Lung (tissue), 12 donors: ENCODE data around the gene NRXN2. TPM values are rescaled to one million over a fixed set of nuclear protein-coding genes. Genes with fewer than 3 reads are reported as not detected.
A peak's percentile ranks its signal among the peaks of the same experiment; 100 is the strongest.

Experiments used
- ATAC-seq: fragments of 200-7000 bp; cut with Tn5 transposase; one replicate; pipeline ENCODE4 v1.9.1; 2020; ENCODE audit warnings: moderate number of reproducible peaks; ENCODE audit not compliant: insufficient read depth, low FRiP score
- DNase-seq, 3 donors: peaks; one replicate each; pipeline ENCODE4 v3.0.0-alpha.2; 2013 to 2017
- H3K27ac ChIP-seq, 2 donors: one replicate each; pipeline ENCODE4 v1.5.1; 2013; ENCODE audit warnings: mild to moderate bottlenecking in 2 of 2, moderate library complexity in 2 of 2, control low read depth in 1 of 2, inconsistent platforms in 1 of 2, low read depth in 1 of 2, low read length in 1 of 2
- H3K27me3 ChIP-seq, 3 donors: one replicate each; pipeline ENCODE4 v1.5.1; 2013; ENCODE audit warnings: low read length in 2 of 3; ENCODE audit not compliant: control insufficient read depth in 3 of 3, insufficient read depth in 3 of 3
- H3K36me3 ChIP-seq, 4 donors: one replicate each; pipeline ENCODE4 v1.5.1; 2013; ENCODE audit warnings: low read length in 4 of 4, mild to moderate bottlenecking in 1 of 4, moderate library complexity in 1 of 4; ENCODE audit not compliant: control insufficient read depth in 4 of 4, insufficient read depth in 4 of 4
- H3K4me1 ChIP-seq, 5 donors: one replicate each; pipeline ENCODE4 v1.5.1; 2013; ENCODE audit warnings: low read length in 5 of 5, mild to moderate bottlenecking in 2 of 5, moderate library complexity in 1 of 5; ENCODE audit not compliant: control insufficient read depth in 5 of 5, insufficient read depth in 5 of 5
- H3K4me3 ChIP-seq: one replicate; pipeline ENCODE4 v1.5.1; 2013; ENCODE audit warnings: mild to moderate bottlenecking, control low read depth, moderate library complexity
- H3K9ac ChIP-seq, 2 donors: one replicate each; pipeline ENCODE4 v1.5.1; 2013; ENCODE audit warnings: low read length in 2 of 2, control low read depth in 1 of 2; ENCODE audit not compliant: insufficient read depth in 1 of 2
- H3K9me3 ChIP-seq, 4 donors: one replicate each; pipeline ENCODE4 v1.5.1; 2013; ENCODE audit warnings: low read length in 3 of 4, mild to moderate bottlenecking in 1 of 4, moderate library complexity in 1 of 4; ENCODE audit not compliant: control insufficient read depth in 4 of 4, insufficient read depth in 3 of 4
- WGBS, 2 donors: extraction: QIAGEN DNeasy Blood & Tissue Kit; methylation state at CpG; one replicate each; pipeline ENCODE4 v1.1.7; 2013; 5-methylcytosine and 5-hydroxymethylcytosine counted together
- polyA plus RNA-seq, 2 donors: library from polyadenylated mRNA; stranded (reverse); fragments of 200-250 nt; gene quantifications; one replicate each; pipeline ENCODE4 v1.2.1, GENCODE V29; 2013
- total RNA-seq, 2 donors: library from RNA; depleted of rRNA in 1 of 2; stranded (reverse); fragments of >200 nt in 1 of 2; gene quantifications; one replicate each; pipeline ENCODE4 v1.2.1, GENCODE V29; 2014 to 2021
- TF ChIP-seq, protein P1 (sequence below): IDR thresholded peaks from 2 replicates; pipeline ENCODE4 v1.5.1; 2012; ENCODE audit warnings: mild to moderate bottlenecking; ENCODE audit errors: control extremely low read depth, extremely low read depth
- donor health status: control.
- donor health status: control.
- donor health status: Bipolar disorder and iron deficiency.
- donor health status: healthy.
- donor health status: DM: yes; HTN: yes; CAD: no.

NRXN2 gene
- total and polyA plus RNA-seq, 4 donors: 0.39 to 6.6 (median 1.1) TPM

GRCh38 chr11:64609436-64610047, 113.5 kb downstream of the NRXN2 start:
- Histone ChIP-seq H3K9me3 (no peaks in the 10 kb centered on the region), H3K9ac (no peak overlapping the region), H3K27me3 (peaks cover 0 to 8% (median 0%) of the 10 kb centered on the region in 3 donors), H3K4me1 (peaks cover 0 to 6% (median 0%) of the 10 kb centered on the region in 5 donors), H3K4me3 (no peak overlapping the region), H3K27ac (no peak overlapping the region), H3K36me3 (no peaks in the 10 kb centered on the region)
- ATAC-seq (no peak), DNase-seq (no peak)
- WGBS, 2 donors: 70 to 75% methylated on average over 5 of the region's 5 CpGs
- TF ChIP-seq, protein P1, sequence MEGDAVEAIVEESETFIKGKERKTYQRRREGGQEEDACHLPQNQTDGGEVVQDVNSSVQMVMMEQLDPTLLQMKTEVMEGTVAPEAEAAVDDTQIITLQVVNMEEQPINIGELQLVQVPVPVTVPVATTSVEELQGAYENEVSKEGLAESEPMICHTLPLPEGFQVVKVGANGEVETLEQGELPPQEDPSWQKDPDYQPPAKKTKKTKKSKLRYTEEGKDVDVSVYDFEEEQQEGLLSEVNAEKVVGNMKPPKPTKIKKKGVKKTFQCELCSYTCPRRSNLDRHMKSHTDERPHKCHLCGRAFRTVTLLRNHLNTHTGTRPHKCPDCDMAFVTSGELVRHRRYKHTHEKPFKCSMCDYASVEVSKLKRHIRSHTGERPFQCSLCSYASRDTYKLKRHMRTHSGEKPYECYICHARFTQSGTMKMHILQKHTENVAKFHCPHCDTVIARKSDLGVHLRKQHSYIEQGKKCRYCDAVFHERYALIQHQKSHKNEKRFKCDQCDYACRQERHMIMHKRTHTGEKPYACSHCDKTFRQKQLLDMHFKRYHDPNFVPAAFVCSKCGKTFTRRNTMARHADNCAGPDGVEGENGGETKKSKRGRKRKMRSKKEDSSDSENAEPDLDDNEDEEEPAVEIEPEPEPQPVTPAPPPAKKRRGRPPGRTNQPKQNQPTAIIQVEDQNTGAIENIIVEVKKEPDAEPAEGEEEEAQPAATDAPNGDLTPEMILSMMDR: no peak

DNA sequence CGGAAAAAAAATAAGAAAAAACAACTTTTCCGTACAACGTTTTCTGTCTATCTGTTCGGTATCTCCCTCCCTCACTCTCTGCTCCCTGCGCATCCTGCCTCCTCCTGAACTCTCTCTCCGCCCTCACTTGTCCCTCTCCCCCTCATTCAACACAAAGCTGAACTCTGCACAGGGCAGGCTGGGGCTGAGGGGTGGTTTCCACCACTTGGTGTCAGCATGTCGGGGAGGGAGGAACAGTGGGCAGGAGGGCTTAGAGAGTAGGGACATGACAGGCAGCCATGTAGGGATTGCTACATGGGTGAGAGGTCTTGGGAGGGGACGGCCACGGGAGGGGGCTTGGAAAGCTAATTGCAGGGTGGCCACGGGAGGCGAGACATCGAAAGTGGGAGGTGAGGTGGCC, 114.4 kb downstream of the NRXN2 start:
- DNase-seq (peak; percentile 27 to 35 (median 31)), ATAC-seq (no peak)
- WGBS, 2 donors: 78 to 88% methylated on average over 12 of the region's 12 CpGs
- Histone ChIP-seq H3K27ac (no peak overlapping the region), H3K36me3 (no peaks in the 10 kb centered on the region), H3K9me3 (no peaks in the 10 kb centered on the region), H3K9ac (no peak overlapping the region), H3K27me3 (peaks cover 0 to 8% (median 0%) of the 10 kb centered on the region in 3 donors), H3K4me1 (peaks cover 0 to 6% (median 0%) of the 10 kb centered on the region in 5 donors), H3K4me3 (no peak overlapping the region)
- TF ChIP-seq, protein P1: no peak

DNA sequence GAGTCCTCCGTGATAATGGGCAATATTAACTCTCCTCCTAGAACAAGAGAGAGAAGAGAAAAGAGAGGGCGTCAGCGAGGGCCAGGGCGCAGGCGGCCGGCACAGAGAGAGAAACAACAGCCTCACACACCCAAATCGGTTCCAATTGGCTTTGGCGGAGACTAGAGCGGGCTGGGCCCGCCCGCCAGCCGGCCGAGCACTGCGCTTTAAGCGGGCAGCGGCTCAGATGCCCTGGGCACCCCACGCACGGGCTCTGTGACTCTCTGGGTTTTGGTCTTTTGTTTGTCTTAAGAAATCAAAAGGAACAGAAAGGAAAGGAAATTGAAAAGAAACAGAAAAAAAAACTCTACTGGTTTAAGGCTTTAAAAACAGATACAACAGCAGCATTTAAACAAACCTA, 115.0 kb downstream of the NRXN2 start:
- Histone ChIP-seq H3K36me3 (no peaks in the 10 kb centered on the region), H3K4me3 (no peak overlapping the region), H3K27ac (no peak overlapping the region), H3K9ac (no peak overlapping the region), H3K27me3 (peaks cover 0 to 8% (median 0%) of the 10 kb centered on the region in 3 donors), H3K4me1 (peaks cover 0 to 6% (median 0%) of the 10 kb centered on the region in 5 donors), H3K9me3 (no peaks in the 10 kb centered on the region)
- 43 to 60% methylated on average over 18 of the region's 18 CpGs for WGBS, 2 donors
- TF ChIP-seq, protein P1: no peak
- DNase-seq (peak; percentile 46 to 72 (median 63)), ATAC-seq (no peak)
